ENCODE results near the gene KLF8. TPM values are rescaled to one million over a fixed set of nuclear protein-coding genes. Genes with fewer than 3 reads are reported as not detected.
"Not testable (repeated sequence)": the region's sequence is repeated elsewhere in the genome, so short reads cannot be mapped to it uniquely, and the experiment has no call there.

The KLF8 gene
- 19.6 and 21.3 TPM in 2 replicates for total RNA-seq

GRCh38 chrX:56232221-56233082 lies at the start of gene KLF8:
Gene KLF8 (plus strand): TSS chrX:56232356. CDS start chrX:56233335, 979 bp downstream.
- intact Hi-C loops (cut with micrococcal nuclease), result loop anchor here (1.0 to 5.0 kb wide), 3 partner anchors 16 to 515 kb away; partner anchors contain the start of gene RRAGB

GRCh38 chrX:56206945-56207344 lies 25.2 kb upstream of the KLF8 start:
- intact Hi-C loops (cut with micrococcal nuclease), result not testable (repeated sequence)

- intact Hi-C loops (cut with micrococcal nuclease), result no loop called here
Observed at GRCh38 chrX:56211701-56212100, 20.5 kb upstream of the KLF8 start.

GRCh38 chrX:56216332-56216731 lies 15.8 kb upstream of the KLF8 start:
- intact Hi-C loops (cut with micrococcal nuclease), result no loop called here

- intact Hi-C loops (cut with micrococcal nuclease), result loop anchor here (1.0 kb wide), 1 partner anchor 29 kb away; no protein-coding TSS in a partner anchor
Observed at GRCh38 chrX:56219700-56220099, 12.5 kb upstream of the KLF8 start.

GRCh38 chrX:56221101-56221500 lies 11.1 kb upstream of the KLF8 start:
- intact Hi-C loops (cut with micrococcal nuclease), result no loop called here

- intact Hi-C loops (cut with micrococcal nuclease), result no loop called here
Observed at GRCh38 chrX:56222473-56223000, 9.6 kb upstream of the KLF8 start.

- intact Hi-C loops (cut with micrococcal nuclease), result no loop called here
Observed at GRCh38 chrX:56226980-56227379, 5.2 kb upstream of the KLF8 start.

GRCh38 chrX:56228914-56229313 lies 3.2 kb upstream of the KLF8 start:
- intact Hi-C loops (cut with micrococcal nuclease), result no loop called here

GRCh38 chrX:56231537-56232090 lies 542 bp upstream of the KLF8 start:
- intact Hi-C loops (cut with micrococcal nuclease), result loop anchor here (2.0 to 5.0 kb wide), 2 partner anchors 17 to 324 kb away; no protein-coding TSS in a partner anchor

GRCh38 chrX:56233100-56233499 lies 944 bp downstream of the KLF8 start:
- intact Hi-C loops (cut with micrococcal nuclease), result loop anchor here (1.0 to 5.0 kb wide), 3 partner anchors 16 to 516 kb away; partner anchors contain the start of gene RRAGB

- intact Hi-C loops (cut with micrococcal nuclease), result loop anchor here (1.0 to 5.0 kb wide), 3 partner anchors 15 to 516 kb away; partner anchors contain the start of gene RRAGB
Observed at GRCh38 chrX:56233682-56234081, 1.5 kb downstream of the KLF8 start.

- intact Hi-C loops (cut with micrococcal nuclease), result loop anchor here (1.0 to 2.0 kb wide), 2 partner anchors 16 to 29 kb away; partner anchors contain the start of gene KLF8
Observed at GRCh38 chrX:56248492-56248891, 16.3 kb downstream of the KLF8 start.

GRCh38 chrX:56253832-56254703 lies 21.9 kb downstream of the KLF8 start:
- intact Hi-C loops (cut with micrococcal nuclease), result no loop called here

GRCh38 chrX:56268888-56269287 lies 36.7 kb downstream of the KLF8 start:
- intact Hi-C loops (cut with micrococcal nuclease), result no loop called here

- intact Hi-C loops (cut with micrococcal nuclease), result no loop called here
Observed at GRCh38 chrX:56278692-56279091, 46.5 kb downstream of the KLF8 start.

- intact Hi-C loops (cut with micrococcal nuclease), result no loop called here
Observed at GRCh38 chrX:56279863-56280262, 47.7 kb downstream of the KLF8 start.

- intact Hi-C loops (cut with micrococcal nuclease), result loop anchor here (1.0 to 2.0 kb wide), 2 partner anchors 281 to 445 kb away; partner anchors contain the start of gene UBQLN2
Observed at GRCh38 chrX:56281789-56282188, 49.6 kb downstream of the KLF8 start.

GRCh38 chrX:56284269-56284668 lies 52.1 kb downstream of the KLF8 start:
- intact Hi-C loops (cut with micrococcal nuclease), result no loop called here

GRCh38 chrX:56288608-56289007 lies 56.5 kb downstream of the KLF8 start:
- intact Hi-C loops (cut with micrococcal nuclease), result no loop called here

- intact Hi-C loops (cut with micrococcal nuclease), result no loop called here
Observed at GRCh38 chrX:56289449-56289848, 57.3 kb downstream of the KLF8 start.

All from T-helper 2 cell treated with Interferon-gamma antibody and Interleukin-4, amounts not matched to agents 100 ng/mL and 5 ng/mL, for 36 hours (primary cell).